Lower lobe of right lung (tissue), 2 donors: ENCODE data around the gene AGO4. TPM values are rescaled to one million over a fixed set of nuclear protein-coding genes. Genes with fewer than 3 reads are reported as not detected.

Experiments
- ATAC-seq, 2 donors: fragments of 200-7000 bp; cut with Tn5 transposase; one replicate each; pipeline ENCODE4 v1.9.1; 2020 to 2022; ENCODE audit warnings: mild to moderate bottlenecking in 2 of 2, moderate library complexity in 2 of 2
- DNase-seq: peaks from one replicate; pipeline ENCODE4 v3.0.0-alpha.2; 2020
- H3K27ac ChIP-seq: fragments of 200-600 bp; one replicate; pipeline ENCODE4 v1.8.0; 2022
- H3K27me3 ChIP-seq: fragments of 200-600 bp; one replicate; pipeline ENCODE4 v1.8.0; 2022; ENCODE audit warnings: low read depth
- H3K36me3 ChIP-seq: fragments of 200-600 bp; one replicate; pipeline ENCODE4 v1.8.0; 2022; ENCODE audit warnings: mild to moderate bottlenecking
- H3K4me1 ChIP-seq: fragments of 200-600 bp; one replicate; pipeline ENCODE4 v1.8.0; 2022
- H3K4me3 ChIP-seq: fragments of 200-600 bp; one replicate; pipeline ENCODE4 v1.8.0; 2022; ENCODE audit warnings: mild to moderate bottlenecking
- H3K9me3 ChIP-seq: fragments of 200-600 bp; one replicate; pipeline ENCODE4 v1.8.0; 2022
- CTCF ChIP-seq: fragments of 200-600 bp; IDR thresholded peaks from one replicate; pipeline ENCODE4 v1.8.0; 2022; ENCODE audit warnings: antibody characterized with exemption, mild to moderate bottlenecking
- intact Hi-C: fragments of 100-400 bp; cut with DNase I; formaldehyde crosslinking; loops from one replicate; pipeline ENCODE4 v1.11.0; 2022
- total RNA-seq: library from RNA; stranded (reverse); fragmentation: NEBNext Ultra II Directional; extraction: Animal tissue kit (Norgen Biotek cat#: 25700); gene quantifications from one replicate; pipeline ENCODE4 v1.2.1, GENCODE V29; 2021
- donor health status: DM: no; HTN: yes; CAD: no; lungs with severe emphysema.

AGO4 gene
- total RNA-seq, 1 donor from 2014 or later = 32.9 TPM

- intact Hi-C loops = no loop called here
- TF ChIP-seq CTCF = no peak
- Histone ChIP-seq H3K36me3 (no peaks in the 10 kb centered on the region), H3K27me3 (no peaks in the 10 kb centered on the region), H3K27ac (no peak overlapping the region), H3K4me1 (peaks cover 39% of the 10 kb centered on the region), H3K9me3 (no peaks in the 10 kb centered on the region), H3K4me3 (no peak overlapping the region)
- no peak for ATAC-seq
- no peak for DNase-seq
Observed at GRCh38 chr1:35881850-35882273, 74.0 kb downstream of the AGO4 start.

- intact Hi-C loops = no loop called here
- H3K27ac ChIP-seq = peak overlapping the region; percentile 74
- H3K4me1 ChIP-seq = peaks cover 44% of the 10 kb centered on the region
- ATAC-seq (no peak), DNase-seq (no peak)
- no peaks in the 10 kb centered on the region for H3K36me3 ChIP-seq
- peak overlapping the region; percentile 98 for H3K4me3 ChIP-seq
- no peaks in the 10 kb centered on the region for H3K9me3 ChIP-seq
- no peaks in the 10 kb centered on the region for H3K27me3 ChIP-seq
- TF ChIP-seq CTCF = no peak
Observed at GRCh38 chr1:35882586-35882944, 74.7 kb downstream of the AGO4 start.

- peak; percentile 99 for ATAC-seq
- TF ChIP-seq CTCF = peak; percentile 98
- intact Hi-C loops = no loop called here
- H3K27ac ChIP-seq = peak within 1 kb of the TSS; percentile 74
- H3K9me3 ChIP-seq = no peaks in the 10 kb centered on the region
- H3K36me3 ChIP-seq = peaks cover under 1% of the 10 kb centered on the region
- DNase-seq = peak; percentile 95
- H3K4me3 ChIP-seq = peak within 1 kb of the TSS; percentile 98
- no peaks in the 10 kb centered on the region for H3K27me3 ChIP-seq
- peaks cover 44% of the 10 kb centered on the region for H3K4me1 ChIP-seq
Observed at GRCh38 chr1:35882945-35883634, 75.3 kb downstream of the AGO4 start, which contains the start of gene AGO1. TSS of gene AGO1 (plus strand) at chr1:35883209. CDS start at chr1:35883422, 213 bp downstream.

GRCh38 chr1:35883635-35884101 lies 75.9 kb downstream of the AGO4 start:
- intact Hi-C loops = no loop called here
- Histone ChIP-seq H3K36me3 (peaks cover 6% of the 10 kb centered on the region), H3K4me3 (peak overlapping the region; percentile 98), H3K27ac (peak overlapping the region; percentile 74), H3K27me3 (no peaks in the 10 kb centered on the region), H3K9me3 (no peaks in the 10 kb centered on the region), H3K4me1 (peaks cover 44% of the 10 kb centered on the region)
- peak; percentile 56 to 66 for ATAC-seq
- no peak for TF ChIP-seq CTCF
- DNase-seq = peak; percentile 63

GRCh38 chr1:35884934-35885333 lies 77.1 kb downstream of the AGO4 start:
- TF ChIP-seq CTCF = no peak
- intact Hi-C loops = no loop called here
- H3K36me3 ChIP-seq = peaks cover 19% of the 10 kb centered on the region
- no peaks in the 10 kb centered on the region for H3K27me3 ChIP-seq
- no peaks in the 10 kb centered on the region for H3K9me3 ChIP-seq
- H3K4me1 ChIP-seq = peaks cover 44% of the 10 kb centered on the region
- ATAC-seq = no peak
- H3K27ac ChIP-seq = no peak overlapping the region
- no peak overlapping the region for H3K4me3 ChIP-seq
- DNase-seq = no peak
